Mesothelial cell of epicardium (in vitro differentiated cells): Measurements from ENCODE around the gene CAST. TPM values are rescaled to one million over a fixed set of nuclear protein-coding genes. Genes with fewer than 3 reads are reported as not detected.

Source experiments
- DNase-seq, 2 experiments: peaks; one replicate each; pipeline ENCODE4 v3.0.0; 2021; ENCODE audit warnings: low spot score in 2 of 2; ENCODE audit not compliant: unreplicated experiment in 2 of 2
- H3K27ac Mint-ChIP-seq: 2 replicates; pipeline ENCODE4 v1.8.0; 2021; ENCODE audit warnings: mixed read lengths
- H3K27me3 Mint-ChIP-seq: 2 replicates; pipeline ENCODE4 v1.8.0; 2021; ENCODE audit warnings: low read depth, mixed read lengths
- H3K36me3 Mint-ChIP-seq: 2 replicates; pipeline ENCODE4 v1.8.0; 2021; ENCODE audit warnings: mixed read lengths
- H3K4me1 Mint-ChIP-seq: 2 replicates; pipeline ENCODE4 v1.8.0; 2021; ENCODE audit warnings: mixed read lengths
- H3K4me3 Mint-ChIP-seq: 2 replicates; pipeline ENCODE4 v1.8.0; 2021; ENCODE audit warnings: mild to moderate bottlenecking, moderate library complexity, mixed read lengths
- H3K9me3 Mint-ChIP-seq: 2 replicates; pipeline ENCODE4 v1.8.0; 2021; ENCODE audit warnings: mixed read lengths
- total RNA-seq: library from RNA; stranded (reverse); gene quantifications from 3 replicates; pipeline ENCODE4 v1.2.1, GENCODE V29; 2021
- TF ChIP-seq, protein P1 (sequence below): fragments of 200-600 bp; sonication (generic); IDR thresholded peaks from one replicate; pipeline ENCODE4 v1.5.0; 2021; ENCODE audit warnings: antibody characterized with exemption; ENCODE audit not compliant: unreplicated experiment

The CAST gene
- total RNA-seq, 1 donor from 2014 or later, result 132 TPM

DNA sequence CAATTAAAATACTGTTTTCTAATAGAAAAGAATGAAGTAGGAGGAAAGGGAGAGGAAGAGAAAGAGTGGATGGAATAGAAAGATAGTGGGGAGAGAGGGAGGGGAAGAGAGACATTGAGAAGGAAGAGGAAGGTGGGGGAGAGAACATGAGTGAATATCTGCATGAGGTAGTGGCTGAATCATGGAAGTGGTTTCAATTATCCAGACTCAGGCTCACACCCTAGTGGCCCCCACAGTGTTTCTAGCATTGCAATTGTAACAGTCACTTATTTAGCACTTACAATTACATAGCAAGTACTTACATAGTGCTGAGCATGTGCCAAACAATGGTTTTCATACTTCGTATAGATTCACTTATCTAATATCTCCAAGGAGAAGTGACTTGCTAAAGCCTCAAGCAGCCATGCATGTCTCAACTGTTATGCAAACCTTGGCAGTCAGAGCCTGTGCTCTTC lies 72.7 kb downstream of the CAST start:
- Mint-ChIP-seq H3K27ac (no peak overlapping the region), H3K4me1 (peaks cover 10% of the 10 kb centered on the region), H3K36me3 (peaks cover 14% of the 10 kb centered on the region), H3K9me3 (no peaks in the 10 kb centered on the region), H3K27me3 (no peaks in the 10 kb centered on the region), H3K4me3 (no peak overlapping the region)
- TF ChIP-seq, protein P1, sequence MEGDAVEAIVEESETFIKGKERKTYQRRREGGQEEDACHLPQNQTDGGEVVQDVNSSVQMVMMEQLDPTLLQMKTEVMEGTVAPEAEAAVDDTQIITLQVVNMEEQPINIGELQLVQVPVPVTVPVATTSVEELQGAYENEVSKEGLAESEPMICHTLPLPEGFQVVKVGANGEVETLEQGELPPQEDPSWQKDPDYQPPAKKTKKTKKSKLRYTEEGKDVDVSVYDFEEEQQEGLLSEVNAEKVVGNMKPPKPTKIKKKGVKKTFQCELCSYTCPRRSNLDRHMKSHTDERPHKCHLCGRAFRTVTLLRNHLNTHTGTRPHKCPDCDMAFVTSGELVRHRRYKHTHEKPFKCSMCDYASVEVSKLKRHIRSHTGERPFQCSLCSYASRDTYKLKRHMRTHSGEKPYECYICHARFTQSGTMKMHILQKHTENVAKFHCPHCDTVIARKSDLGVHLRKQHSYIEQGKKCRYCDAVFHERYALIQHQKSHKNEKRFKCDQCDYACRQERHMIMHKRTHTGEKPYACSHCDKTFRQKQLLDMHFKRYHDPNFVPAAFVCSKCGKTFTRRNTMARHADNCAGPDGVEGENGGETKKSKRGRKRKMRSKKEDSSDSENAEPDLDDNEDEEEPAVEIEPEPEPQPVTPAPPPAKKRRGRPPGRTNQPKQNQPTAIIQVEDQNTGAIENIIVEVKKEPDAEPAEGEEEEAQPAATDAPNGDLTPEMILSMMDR, result no peak
- DNase-seq, result no peak

DNA sequence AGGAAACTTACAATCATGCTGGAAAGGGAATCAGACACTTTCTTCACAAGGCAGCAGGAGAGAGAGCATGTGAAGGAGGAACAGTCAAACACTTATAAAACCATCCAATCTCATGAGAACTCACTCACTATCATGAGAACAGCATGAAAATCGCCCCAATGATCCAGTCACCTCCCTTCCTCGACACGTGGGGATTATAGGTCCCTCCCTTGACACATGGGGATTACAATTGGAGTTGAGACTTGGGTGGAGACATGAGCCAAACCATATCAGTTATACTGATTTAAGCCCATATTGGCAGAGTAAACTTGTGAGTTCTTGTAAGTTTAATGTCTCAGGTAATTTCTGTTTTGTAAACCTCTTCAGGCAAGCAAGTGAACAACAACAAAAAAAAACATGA lies 74.8 kb downstream of the CAST start:
- Mint-ChIP-seq H3K9me3 (no peaks in the 10 kb centered on the region), H3K4me3 (no peak overlapping the region), H3K4me1 (peaks cover 7% of the 10 kb centered on the region), H3K36me3 (peaks cover 28% of the 10 kb centered on the region), H3K27ac (no peak overlapping the region), H3K27me3 (no peaks in the 10 kb centered on the region)
- TF ChIP-seq, protein P1, result no peak
- DNase-seq, result no peak

DNA sequence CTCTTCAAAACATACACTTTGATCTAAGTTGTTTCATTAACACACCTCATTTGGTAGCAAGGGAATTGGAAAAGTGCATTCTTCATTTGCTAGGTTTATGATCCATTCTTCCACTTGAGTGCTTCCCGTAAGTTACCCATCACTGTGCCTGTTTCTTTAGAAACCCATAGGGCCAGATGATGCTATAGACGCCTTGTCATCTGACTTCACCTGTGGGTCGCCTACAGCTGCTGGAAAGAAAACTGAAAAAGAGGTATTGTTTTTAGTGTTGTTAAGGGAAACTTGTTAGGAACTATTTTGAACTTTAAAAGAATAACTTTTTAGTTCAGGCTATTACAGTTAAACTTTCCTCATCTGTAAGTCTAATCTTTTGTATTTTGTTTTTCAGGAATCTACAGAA lies 78.9 kb downstream of the CAST start:
- peaks cover 51% of the 10 kb centered on the region for H3K36me3 Mint-ChIP-seq
- peaks cover 4% of the 10 kb centered on the region for H3K9me3 Mint-ChIP-seq
- peaks cover 16% of the 10 kb centered on the region for H3K4me1 Mint-ChIP-seq
- no peak for DNase-seq
- H3K27ac Mint-ChIP-seq, result no peak overlapping the region
- H3K4me3 Mint-ChIP-seq, result no peak overlapping the region
- H3K27me3 Mint-ChIP-seq, result no peaks in the 10 kb centered on the region
- TF ChIP-seq, protein P1, result no peak

DNA sequence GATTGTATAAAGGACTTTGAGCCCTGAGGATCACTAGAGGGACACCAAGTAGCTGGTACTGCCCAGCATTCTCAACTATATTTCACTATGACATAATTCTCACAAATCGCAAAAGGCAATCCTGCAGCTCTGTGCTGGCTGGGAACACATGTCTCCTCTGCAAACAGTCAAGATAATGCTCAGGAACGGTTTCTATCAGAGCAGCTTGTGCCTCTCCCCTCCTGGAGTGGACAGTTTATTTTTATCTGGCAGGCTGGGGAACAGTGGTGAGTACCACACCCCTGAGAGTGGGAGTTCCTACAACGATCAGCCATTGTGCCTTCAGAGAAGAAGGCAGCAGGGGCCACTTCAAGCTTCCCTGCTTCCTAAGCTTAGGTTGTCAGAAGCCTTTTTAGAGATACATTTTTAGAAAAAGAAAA lies 79.7 kb downstream of the CAST start:
- H3K27ac Mint-ChIP-seq, result no peak overlapping the region
- TF ChIP-seq, protein P1, result no peak
- no peak for DNase-seq
- H3K36me3 Mint-ChIP-seq, result peaks cover 58% of the 10 kb centered on the region
- H3K9me3 Mint-ChIP-seq, result peaks cover 4% of the 10 kb centered on the region
- H3K4me1 Mint-ChIP-seq, result peaks cover 16% of the 10 kb centered on the region
- H3K4me3 Mint-ChIP-seq, result no peak overlapping the region
- no peaks in the 10 kb centered on the region for H3K27me3 Mint-ChIP-seq

DNA sequence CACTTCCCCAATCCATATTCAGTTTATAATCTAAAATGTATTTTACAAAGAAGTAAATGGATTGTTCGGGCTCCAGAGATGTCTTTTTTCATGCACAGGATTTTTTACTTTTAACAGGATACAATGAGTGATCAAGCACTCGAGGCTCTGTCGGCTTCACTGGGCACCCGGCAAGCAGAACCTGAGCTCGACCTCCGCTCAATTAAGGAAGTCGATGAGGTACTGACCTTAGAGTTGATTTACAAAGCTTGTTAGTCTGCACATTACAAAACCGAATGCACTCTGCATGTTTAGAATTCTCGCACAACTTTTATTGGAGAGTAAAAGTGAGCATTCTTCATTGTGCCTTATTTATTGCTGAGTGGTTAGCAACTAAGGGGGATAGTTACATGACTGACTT lies 80.4 kb downstream of the CAST start:
- no peaks in the 10 kb centered on the region for H3K27me3 Mint-ChIP-seq
- peaks cover 58% of the 10 kb centered on the region for H3K36me3 Mint-ChIP-seq
- TF ChIP-seq, protein P1, result no peak
- no peak overlapping the region for H3K4me3 Mint-ChIP-seq
- peaks cover 4% of the 10 kb centered on the region for H3K9me3 Mint-ChIP-seq
- H3K4me1 Mint-ChIP-seq, result peaks cover 16% of the 10 kb centered on the region
- H3K27ac Mint-ChIP-seq, result no peak overlapping the region
- no peak for DNase-seq

DNA sequence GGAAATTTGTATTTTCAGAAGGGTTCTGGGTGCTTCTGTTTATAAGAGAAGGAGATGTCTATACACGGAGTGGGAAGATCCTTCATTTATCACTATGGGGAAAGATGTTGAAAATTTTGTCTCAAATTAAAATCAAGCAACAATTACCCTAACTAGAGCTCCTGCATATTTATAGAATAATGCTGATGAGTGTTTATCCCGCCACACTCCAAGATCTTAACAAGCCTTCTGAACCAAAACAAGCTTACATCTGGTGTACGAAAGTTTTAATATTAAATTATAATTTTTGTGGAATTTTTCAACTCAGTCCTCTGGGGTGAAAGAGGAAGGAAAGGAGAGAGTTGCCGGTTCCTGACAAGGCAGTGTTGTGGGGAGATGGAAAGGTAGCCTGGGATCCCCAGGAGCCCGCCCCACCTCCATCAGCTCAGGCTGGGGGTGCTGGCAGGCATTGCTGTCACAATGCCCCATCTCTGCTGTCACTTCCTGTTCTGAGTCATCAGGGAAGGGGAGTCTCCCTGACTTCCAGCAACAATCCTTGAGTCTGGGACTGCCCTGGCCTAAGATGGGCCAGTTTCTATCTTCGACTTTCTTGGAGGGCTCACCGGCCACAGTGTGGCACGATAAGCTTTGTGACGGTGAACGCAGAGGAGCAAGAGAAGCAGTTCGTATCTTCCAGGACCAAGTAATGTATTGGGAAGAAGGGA lies 81.0 kb downstream of the CAST start:
- Mint-ChIP-seq H3K27ac (no peak overlapping the region), H3K4me1 (peaks cover 16% of the 10 kb centered on the region), H3K4me3 (no peak overlapping the region), H3K9me3 (peaks cover 4% of the 10 kb centered on the region), H3K27me3 (no peaks in the 10 kb centered on the region), H3K36me3 (peaks cover 56% of the 10 kb centered on the region)
- TF ChIP-seq, protein P1, result no peak
- no peak for DNase-seq
